H1 (cell line): Measurements from ENCODE around the gene POU3F1. TPM values are rescaled to one million over a fixed set of nuclear protein-coding genes. Genes with fewer than 3 reads are reported as not detected.

Experiments
- CTCF ChIA-PET: fragments of 300-600 bp; sonication (Branson Sonifier 250); formaldehyde crosslinking; loops from one replicate; lab custom pipeline; 2021; ENCODE audit not compliant: partially characterized antibody; lab: Charles Lee
- POLR2A ChIA-PET: fragments of 300-600 bp; sonication (Branson Sonifier 250); formaldehyde crosslinking; loops from one replicate; lab custom pipeline; 2021; ENCODE audit warnings: inconsistent platforms; ENCODE audit not compliant: partially characterized antibody; lab: Charles Lee
- DNase-seq, 2 experiments: peaks; one replicate each; pipeline versions ENCODE4 v3.0.0 to v3.0.0-alpha.2; 2010 to 2022; ENCODE audit warnings: low spot score in 2 of 2, low read depth in 1 of 2, mixed read lengths in 1 of 2
- FAIRE-seq: peaks from 2 replicates; lab custom pipeline; 2011; peaks lifted over from hg19 to GRCh38; lab: Jason Lieb, UNC
- H2AFZ ChIP-seq: 2 replicates; pipeline ENCODE4 v1.8.1; 2012; ENCODE audit warnings: low read length, inconsistent platforms
- H2AK5ac ChIP-seq: 2 replicates; pipeline ENCODE4 v1.6.1; 2013; ENCODE audit warnings: low read depth, low read length
- H2BK120ac ChIP-seq: replicated peaks from 2 replicates; pipeline ENCODE3; 2013; ENCODE audit warnings: low read depth, low read length, inconsistent platforms
- H2BK12ac ChIP-seq: 2 replicates; pipeline ENCODE4 v1.6.1; 2013; ENCODE audit warnings: low read depth, low read length
- H2BK15ac ChIP-seq: 2 replicates; pipeline ENCODE4 v1.6.1; 2013; ENCODE audit warnings: low read length
- H2BK20ac ChIP-seq: 2 replicates; pipeline ENCODE4 v1.6.1; 2013; ENCODE audit warnings: low read length
- H2BK5ac ChIP-seq: 2 replicates; pipeline ENCODE4 v1.6.1; 2013; ENCODE audit warnings: low read depth, low read length
- H3K14ac ChIP-seq: 2 replicates; pipeline ENCODE4 v1.6.1; 2013; ENCODE audit warnings: inconsistent platforms; ENCODE audit not compliant: insufficient read length
- H3K18ac ChIP-seq: 2 replicates; pipeline ENCODE4 v1.6.1; 2013; ENCODE audit warnings: low read length; ENCODE audit errors: extremely low read depth
- H3K23ac ChIP-seq: 2 replicates; pipeline ENCODE4 v1.6.1; 2013; ENCODE audit warnings: inconsistent platforms; ENCODE audit not compliant: insufficient read length
- H3K23me2 ChIP-seq: 2 replicates; pipeline ENCODE4 v1.6.1; 2013; ENCODE audit warnings: low read depth, low read length
- H3K27ac ChIP-seq: 2 replicates; pipeline ENCODE4 v1.6.1; 2011; ENCODE audit warnings: low read depth, low read length, inconsistent platforms
- H3K27me3 ChIP-seq, 4 experiments: replicated peaks in 1 of 4; 1 replicate in 1 of 4; 2 replicates in 3 of 4; pipeline versions ENCODE4 v1.6.1 to v1.8.1; 2011 to 2013; ENCODE audit warnings: low read length in 3 of 4, mild to moderate bottlenecking in 3 of 4, inconsistent platforms in 2 of 4, mixed read lengths in 2 of 4, moderate library complexity in 1 of 4; ENCODE audit not compliant: control insufficient read depth in 3 of 4, insufficient read depth in 3 of 4; ENCODE audit errors: extremely low read depth in 1 of 4
- H3K36me3 ChIP-seq, 4 experiments: 2 replicates each; pipeline versions ENCODE4 v1.6.1 to v1.8.1; 2011 to 2013; ENCODE audit warnings: mild to moderate bottlenecking in 4 of 4, low read length in 3 of 4, moderate library complexity in 2 of 4, control low read depth in 1 of 4, inconsistent platforms in 1 of 4; ENCODE audit not compliant: insufficient read depth in 4 of 4, control insufficient read depth in 2 of 4
- H3K4ac ChIP-seq: replicated peaks from 2 replicates; pipeline ENCODE3; 2013; ENCODE audit warnings: low read length, low read depth, mixed read lengths, inconsistent platforms; ENCODE audit not compliant: insufficient read length
- H3K4me1 ChIP-seq, 4 experiments: replicated peaks in 1 of 4; 1 replicate in 1 of 4; 2 replicates in 3 of 4; pipeline versions ENCODE4 v1.6.1 to v1.8.1; 2011 to 2013; ENCODE audit warnings: low read length in 3 of 4, inconsistent platforms in 2 of 4, mixed read lengths in 1 of 4; ENCODE audit not compliant: insufficient read depth in 4 of 4, control insufficient read depth in 3 of 4
- H3K4me2 ChIP-seq, 2 experiments: 2 replicates each; pipeline versions ENCODE4 v1.6.1 to v1.8.1; 2011 to 2013; ENCODE audit warnings: low read depth in 2 of 2, low read length in 2 of 2, control low read depth in 1 of 2, inconsistent platforms in 1 of 2, mild to moderate bottlenecking in 1 of 2; ENCODE audit not compliant: insufficient read depth in 1 of 2
- H3K4me3 ChIP-seq, 4 experiments: fragments of 200-600, 300-600 bp in 1 of 4; sonication (generic), shearing (Covaris generic), sonication (Bioruptor Twin) in 1 of 4; 2 replicates each; pipeline versions ENCODE4 v1.5.1 to v1.8.1; 2011 to 2016; ENCODE audit warnings: low read length in 4 of 4, low read depth in 3 of 4, control low read depth in 2 of 4, inconsistent platforms in 2 of 4, mild to moderate bottlenecking in 2 of 4, mixed read lengths in 1 of 4, moderate library complexity in 1 of 4; ENCODE audit not compliant: insufficient read depth in 2 of 4; ENCODE audit errors: extremely low read depth in 1 of 4
- H3K56ac ChIP-seq: replicated peaks from 2 replicates; pipeline ENCODE3; 2013; ENCODE audit warnings: low read depth, mild to moderate bottlenecking, mixed read lengths, low read length, inconsistent platforms; ENCODE audit not compliant: insufficient read length
- H3K79me1 ChIP-seq: 2 replicates; pipeline ENCODE4 v1.6.1; 2013; ENCODE audit warnings: low read depth, low read length, control low read depth
- H3K79me2 ChIP-seq, 2 experiments: 2 replicates each; pipeline versions ENCODE4 v1.6.1 to v1.8.1; 2012 to 2013; ENCODE audit warnings: low read length in 2 of 2, mild to moderate bottlenecking in 2 of 2, inconsistent platforms in 1 of 2; ENCODE audit not compliant: insufficient read depth in 2 of 2, control insufficient read depth in 1 of 2
- H3K9ac ChIP-seq, 4 experiments: replicated peaks in 1 of 4; 1 replicate in 1 of 4; 2 replicates in 3 of 4; pipeline versions ENCODE4 v1.6.1 to v1.8.1; 2011 to 2013; ENCODE audit warnings: low read depth in 3 of 4, low read length in 3 of 4, control low read depth in 2 of 4, mild to moderate bottlenecking in 2 of 4, moderate library complexity in 2 of 4, inconsistent platforms in 1 of 4; ENCODE audit errors: extremely low read depth in 1 of 4
- H3K9me3 ChIP-seq, 2 experiments: 2 replicates each; pipeline versions ENCODE4 v1.6.1 to v1.8.1; 2012 to 2013; ENCODE audit warnings: mild to moderate bottlenecking in 2 of 2, moderate library complexity in 2 of 2, control low read depth in 1 of 2, inconsistent platforms in 1 of 2, low read depth in 1 of 2, low read length in 1 of 2, mixed read lengths in 1 of 2; ENCODE audit not compliant: insufficient read depth in 2 of 2
- H4K20me1 ChIP-seq, 2 experiments: replicated peaks in 1 of 2; 2 replicates each; pipeline versions ENCODE3 to v1.8.1; 2011 to 2013; ENCODE audit warnings: inconsistent platforms in 2 of 2, low read length in 2 of 2, mild to moderate bottlenecking in 1 of 2; ENCODE audit not compliant: insufficient read depth in 2 of 2, control insufficient read depth in 1 of 2
- H4K5ac ChIP-seq: 2 replicates; pipeline ENCODE4 v1.6.1; 2013; ENCODE audit warnings: low read length, low read depth, mixed read lengths, inconsistent platforms; ENCODE audit not compliant: insufficient read length
- H4K8ac ChIP-seq: 2 replicates; pipeline ENCODE4 v1.8.0; 2013; ENCODE audit warnings: mild to moderate bottlenecking, moderate library complexity, low read length, inconsistent platforms; ENCODE audit not compliant: insufficient read depth; ENCODE audit errors: extremely low read depth
- H4K91ac ChIP-seq: replicated peaks from 2 replicates; pipeline ENCODE3; 2013; ENCODE audit warnings: low read length, mixed read lengths, inconsistent platforms; ENCODE audit not compliant: insufficient read length
- ASH2L ChIP-seq: fragments of 200-600, 300-600 bp; sonication (generic); IDR thresholded peaks from one replicate; pipeline ENCODE4 v1.7.1; 2017; ENCODE audit warnings: low read length
- ATF3 ChIP-seq: IDR thresholded peaks from 2 replicates; pipeline ENCODE4 v1.6.1; 2011; ENCODE audit warnings: low read depth, mild to moderate bottlenecking, low read length; ENCODE audit not compliant: insufficient read depth
- BRCA1 ChIP-seq: IDR thresholded peaks from 2 replicates; pipeline ENCODE4 v1.6.1; 2012; ENCODE audit warnings: low read depth, low read length, improper control_type of control experiment
- CHD1 ChIP-seq: IDR thresholded peaks from 2 replicates; pipeline ENCODE4 v1.6.1; 2012; ENCODE audit warnings: low read depth, low read length, improper control_type of control experiment
- RXRA ChIP-seq: IDR thresholded peaks from 2 replicates; pipeline ENCODE4 v1.6.1; 2011; ENCODE audit warnings: low read depth, mild to moderate bottlenecking, low read length, moderate library complexity; ENCODE audit not compliant: insufficient read depth
- SAP30 ChIP-seq: fragments of 300-600 bp; sonication (generic); IDR thresholded peaks from 2 replicates; pipeline ENCODE4 v1.7.1; 2012; ENCODE audit warnings: low read length, moderate library complexity, mild to moderate bottlenecking, inconsistent platforms; ENCODE audit not compliant: insufficient read depth, insufficient replicate concordance
- SIRT6 ChIP-seq: IDR thresholded peaks from one replicate; pipeline ENCODE4 v1.7.1; 2012; ENCODE audit warnings: low read length, inconsistent platforms
- SIX5 ChIP-seq: IDR thresholded peaks from 2 replicates; pipeline ENCODE4 v1.6.1; 2011; ENCODE audit warnings: mild to moderate bottlenecking, low read depth, low read length
- TAF7 ChIP-seq: optimal IDR thresholded peaks from 2 replicates; pipeline ENCODE3; 2011; ENCODE audit warnings: low read depth, mild to moderate bottlenecking, inconsistent platforms, low read length, moderate library complexity, borderline replicate concordance
- YY1 ChIP-seq: IDR thresholded peaks from 2 replicates; pipeline ENCODE4 v1.6.1; 2011; ENCODE audit warnings: low read depth, mild to moderate bottlenecking, low read length
- WGBS, 2 experiments: shearing (Covaris generic) in 1 of 2; methylation state at CpG; one replicate each; pipeline versions ENCODE4 v1.1.6 to v1.1.7; 2013 to 2015; ENCODE audit warnings: low lambda C conversion rate in 2 of 2, mixed read lengths in 2 of 2, inconsistent platforms in 1 of 2, low coverage in 1 of 2, missing lambda C conversion rate in 1 of 2; ENCODE audit not compliant: insufficient replicate concordance in 2 of 2, insufficient coverage in 1 of 2, insufficient read length in 1 of 2; ENCODE audit errors: extremely low coverage in 1 of 2, missing lambda C conversion rate in 1 of 2; 5-methylcytosine and 5-hydroxymethylcytosine counted together
- polyA plus RNA-seq, 7 experiments: library from polyadenylated mRNA; depleted of rRNA in 3 of 7; stranded (reverse) in 5 of 7; unstranded in 2 of 7; fragments of >200 nt in 5 of 7; fragments of 200-250 nt in 2 of 7; gene quantifications; 1 replicate in 5 of 7; 2 replicates in 1 of 7; 4 replicates in 1 of 7; pipeline versions ENCODE4 v1.2.1 to v1.2.3, GENCODE V29; 2011 to 2013; ENCODE audit warnings: missing spikeins in 2 of 7, mixed read lengths in 2 of 7
- total RNA-seq: library from RNA; stranded (reverse); fragmentation: NEBNext Ultra II Directional; extraction: Animal tissue kit (Norgen Biotek cat#: 25700); gene quantifications from 2 replicates; pipeline ENCODE4 v1.2.1, GENCODE V29; 2021

POU3F1 gene
- total and polyA plus RNA-seq, 2 of the 8 experiments (the other 6 are each of a cell fraction or from before 2014, with no cell fraction given), result 4.2 to 10.8 TPM

DNA sequence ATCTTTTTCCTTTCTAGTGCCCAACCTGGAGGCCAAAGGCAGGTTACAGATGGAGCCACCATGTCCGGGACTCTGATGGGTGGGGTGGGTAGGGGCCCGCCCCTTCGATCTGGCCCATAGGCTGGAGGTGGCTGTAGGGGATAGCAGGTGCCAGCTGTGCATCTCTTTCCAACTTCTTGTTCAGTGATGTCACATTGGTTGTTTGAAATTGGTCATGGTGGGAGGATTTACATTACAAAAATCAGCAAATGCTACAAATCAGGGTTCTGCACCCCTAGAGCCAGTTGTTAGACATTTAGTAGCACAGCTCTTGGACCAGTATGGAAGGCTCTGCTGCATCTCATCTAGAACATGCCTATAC, 22.4 kb upstream of the POU3F1 start:
- Histone ChIP-seq H2BK12ac (no peak overlapping the region), H4K20me1 (peaks cover 0 to 2% of the 10 kb centered on the region in 2 experiments), H4K91ac (no peak overlapping the region), H3K79me2 (no peaks in the 10 kb centered on the region), H2AK5ac (no peak overlapping the region), H3K4me1 (peaks cover 0 to 27% (median 15%) of the 10 kb centered on the region in 4 experiments; a peak in 6 of 7 replicates), H2BK120ac (no peak overlapping the region), H2BK5ac (no peak overlapping the region), H4K8ac (no peak overlapping the region), H4K5ac (no peak overlapping the region), H2BK15ac (no peak overlapping the region), H3K9ac (no peak overlapping the region), H3K79me1 (peaks cover 4% of the 10 kb centered on the region; the same call in 1 of the 2 replicates), H3K23me2 (no peaks in the 10 kb centered on the region; the same call in 1 of the 2 replicates), H2AFZ (no peak overlapping the region), H3K56ac (no peak overlapping the region), H3K27ac (no peak overlapping the region), H3K9me3 (no peaks in the 10 kb centered on the region), H2BK20ac (no peak overlapping the region), H3K4me2 (no peak overlapping the region), H3K23ac (no peak overlapping the region), H3K14ac (no peak overlapping the region), H3K36me3 (no peaks in the 10 kb centered on the region), H3K18ac (no peak overlapping the region), H3K4ac (no peak overlapping the region), H3K4me3 (no peak overlapping the region), H3K27me3 (no peaks in the 10 kb centered on the region; a peak in 4 of 7 replicates)
- DNase-seq (no peak), FAIRE-seq (no peak)
- POLR2A ChIA-PET, result interaction anchor here (0.6 to 1.5 kb wide), 4 partner anchors 11 to 1633 kb away, joined by 3 to 9 read pairs (median 4); no protein-coding TSS in a partner anchor
- TF ChIP-seq TAF7 (no peak), CHD1 (no peak), YY1 (no peak), RXRA (no peak), ASH2L (no peak), SIRT6 (no peak), SAP30 (no peak), ATF3 (no peak), SIX5 (no peak), BRCA1 (no peak)
- 100% methylated on average over 1 of the region's 3 CpGs; no CpG with 5 or more reads in 1 of the 2 experiments for WGBS, 2 experiments
- CTCF ChIA-PET, result interaction anchor here (1.0 to 11.2 kb wide), 6 partner anchors 13 to 556 kb away, joined by 3 to 212 read pairs (median 6); partner anchors contain the start of gene POU3F1
